ENCODE measurements around the gene SLC22A17. TPM values are rescaled to one million over a fixed set of nuclear protein-coding genes. Genes with fewer than 3 reads are reported as not detected.

The SLC22A17 gene
- total RNA-seq, 1 experiment from 2014 or later, result not detected

- Histone ChIP-seq H3K27me3 (ENCODE audit: insufficient read depth, low read depth) (peaks cover 49% of the 10 kb centered on the region), H3K79me2 (ENCODE audit: low read depth) (no peaks in the 10 kb centered on the region), H3K36me3 (ENCODE audit: low read depth) (no peaks in the 10 kb centered on the region), H4K20me1 (ENCODE audit: insufficient read depth) (no peaks in the 10 kb centered on the region), H3K27ac (no peak overlapping the region), H3K9me3 (ENCODE audit: insufficient read depth, low read depth) (no peaks in the 10 kb centered on the region), H3K4me3 (no peak overlapping the region), H3F3A (ENCODE audit: insufficient read depth, low read depth) (no peaks in the 10 kb centered on the region), H3K4me2 (no peak overlapping the region), H3K4me1 (replicated peaks; ENCODE audit: insufficient read depth) (no peaks in the 10 kb centered on the region), H3K9me2 (ENCODE audit: insufficient read depth) (no peaks in the 10 kb centered on the region), H2AFZ (no peak overlapping the region)
- BruUV-seq (replicated peaks), result no TSS peak
- CTCF ChIA-PET, result no interaction called here
- POLR2A ChIA-PET (ENCODE audit: unreplicated experiment), result no interaction called here
- intact Hi-C loops (cut with micrococcal nuclease; ENCODE audit: unreplicated experiment), result no loop called here
- DNase-seq, result no peak
- TF ChIP-seq CTCF (conservative IDR thresholded peaks at IDR 0.05) (no peak), EZH2 (IDR thresholded peaks at IDR 0.05; ENCODE audit: low read depth) (no peak)
Measured at GRCh38 chr14:23366426-23366921, 13.8 kb upstream of the SLC22A17 start.

GRCh38 chr14:23365732-23366425 lies 13.2 kb upstream of the SLC22A17 start:
- Histone ChIP-seq H3F3A (ENCODE audit: insufficient read depth, low read depth) (no peaks in the 10 kb centered on the region), H3K79me2 (ENCODE audit: low read depth) (no peaks in the 10 kb centered on the region), H3K27me3 (ENCODE audit: insufficient read depth, low read depth) (peaks cover 48% of the 10 kb centered on the region), H3K9me2 (ENCODE audit: insufficient read depth) (no peaks in the 10 kb centered on the region), H4K20me1 (ENCODE audit: insufficient read depth) (no peaks in the 10 kb centered on the region), H3K9me3 (ENCODE audit: insufficient read depth, low read depth) (no peaks in the 10 kb centered on the region), H3K27ac (no peak overlapping the region), H3K36me3 (ENCODE audit: low read depth) (no peaks in the 10 kb centered on the region), H3K4me2 (no peak overlapping the region), H3K4me1 (replicated peaks; ENCODE audit: insufficient read depth) (no peaks in the 10 kb centered on the region), H3K4me3 (no peak overlapping the region), H2AFZ (no peak overlapping the region)
- no peak for DNase-seq
- no TSS peak for BruUV-seq (replicated peaks)
- ChIA-PET CTCF (no interaction called here), POLR2A (ENCODE audit: unreplicated experiment) (no interaction called here)
- intact Hi-C loops (cut with micrococcal nuclease; ENCODE audit: unreplicated experiment), result no loop called here
- no peak for TF ChIP-seq EZH2 (IDR thresholded peaks at IDR 0.05; ENCODE audit: low read depth)
- no peak for TF ChIP-seq CTCF (conservative IDR thresholded peaks at IDR 0.05)

GRCh38 chr14:23365036-23365731 lies 12.5 kb upstream of the SLC22A17 start, which contains the start of gene EFS:
TSS of gene EFS (minus strand) at chr14:23365172. CDS start at chr14:23365025, 147 bp downstream.
- CTCF ChIA-PET, result no interaction called here
- Histone ChIP-seq H3K9me2 (ENCODE audit: insufficient read depth) (no peaks in the 10 kb centered on the region), H3K9me3 (ENCODE audit: insufficient read depth, low read depth) (no peaks in the 10 kb centered on the region), H3K4me2 (no peak within 1 kb of the TSS), H3K27me3 (ENCODE audit: insufficient read depth, low read depth) (peaks cover 47% of the 10 kb centered on the region), H4K20me1 (ENCODE audit: insufficient read depth) (no peaks in the 10 kb centered on the region), H3K4me3 (no peak within 1 kb of the TSS), H2AFZ (no peak within 1 kb of the TSS), H3F3A (ENCODE audit: insufficient read depth, low read depth) (no peaks in the 10 kb centered on the region), H3K79me2 (ENCODE audit: low read depth) (no peaks in the 10 kb centered on the region), H3K4me1 (replicated peaks; ENCODE audit: insufficient read depth) (no peaks in the 10 kb centered on the region), H3K27ac (no peak within 1 kb of the TSS), H3K36me3 (ENCODE audit: low read depth) (no peaks in the 10 kb centered on the region)
- POLR2A ChIA-PET (ENCODE audit: unreplicated experiment), result no interaction called here
- intact Hi-C loops (cut with micrococcal nuclease; ENCODE audit: unreplicated experiment), result no loop called here
- peak in 1 of 2 experiments; percentile 26 for DNase-seq
- no TSS peak for BruUV-seq (replicated peaks)
- TF ChIP-seq EZH2 (IDR thresholded peaks at IDR 0.05; ENCODE audit: low read depth) (no peak), CTCF (conservative IDR thresholded peaks at IDR 0.05) (no peak)
